ENCODE data around the gene NPW.

NPW gene

GRCh38 chr16:1975432-1976215 is 44.0 kb upstream of the NPW start:
- H3K4me3 ChIP-seq (ENCODE audit: low read depth in 1 of 2, low read length in 1 of 2) = no peak overlapping the region
- TF ChIP-seq, protein P1, sequence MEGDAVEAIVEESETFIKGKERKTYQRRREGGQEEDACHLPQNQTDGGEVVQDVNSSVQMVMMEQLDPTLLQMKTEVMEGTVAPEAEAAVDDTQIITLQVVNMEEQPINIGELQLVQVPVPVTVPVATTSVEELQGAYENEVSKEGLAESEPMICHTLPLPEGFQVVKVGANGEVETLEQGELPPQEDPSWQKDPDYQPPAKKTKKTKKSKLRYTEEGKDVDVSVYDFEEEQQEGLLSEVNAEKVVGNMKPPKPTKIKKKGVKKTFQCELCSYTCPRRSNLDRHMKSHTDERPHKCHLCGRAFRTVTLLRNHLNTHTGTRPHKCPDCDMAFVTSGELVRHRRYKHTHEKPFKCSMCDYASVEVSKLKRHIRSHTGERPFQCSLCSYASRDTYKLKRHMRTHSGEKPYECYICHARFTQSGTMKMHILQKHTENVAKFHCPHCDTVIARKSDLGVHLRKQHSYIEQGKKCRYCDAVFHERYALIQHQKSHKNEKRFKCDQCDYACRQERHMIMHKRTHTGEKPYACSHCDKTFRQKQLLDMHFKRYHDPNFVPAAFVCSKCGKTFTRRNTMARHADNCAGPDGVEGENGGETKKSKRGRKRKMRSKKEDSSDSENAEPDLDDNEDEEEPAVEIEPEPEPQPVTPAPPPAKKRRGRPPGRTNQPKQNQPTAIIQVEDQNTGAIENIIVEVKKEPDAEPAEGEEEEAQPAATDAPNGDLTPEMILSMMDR (IDR thresholded peaks at IDR 0.05) = no peak
- peaks cover 19 to 21% of the 10 kb centered on the region in 2 experiments for H3K4me1 ChIP-seq (ENCODE audit: control insufficient read depth in 1 of 2, insufficient read depth in 1 of 2, low read depth in 1 of 2, low read length in 1 of 2)
- H3K27ac ChIP-seq = no peak overlapping the region
- no peaks in the 10 kb centered on the region for H3K9me3 ChIP-seq
- peaks cover 30% of the 10 kb centered on the region for H3K27me3 ChIP-seq
- H3K36me3 ChIP-seq = peaks cover 41% of the 10 kb centered on the region

DNA sequence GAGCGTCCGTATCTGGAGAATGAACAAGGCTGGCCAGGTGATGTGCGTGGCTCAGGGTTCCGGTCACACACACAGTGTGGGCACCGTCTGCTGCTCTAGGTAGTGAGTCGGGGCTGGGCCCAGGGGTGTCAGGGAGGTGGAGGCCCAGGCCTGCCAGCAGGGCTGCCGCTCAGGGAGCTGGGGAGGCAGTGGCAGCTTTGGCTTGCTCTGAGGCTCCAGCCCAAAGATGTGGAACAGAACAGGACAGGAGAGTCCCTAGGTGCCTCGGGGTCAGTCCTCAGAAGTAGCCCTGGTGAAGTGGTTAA is 43.4 kb upstream of the NPW start:
- Histone ChIP-seq H3K27me3 (peaks cover 35% of the 10 kb centered on the region), H3K27ac (no peak overlapping the region), H3K4me3 (ENCODE audit: low read depth in 1 of 2, low read length in 1 of 2) (no peak overlapping the region), H3K36me3 (peaks cover 41% of the 10 kb centered on the region), H3K4me1 (ENCODE audit: control insufficient read depth in 1 of 2, insufficient read depth in 1 of 2, low read depth in 1 of 2, low read length in 1 of 2) (peaks cover 14 to 15% of the 10 kb centered on the region in 2 experiments), H3K9me3 (no peaks in the 10 kb centered on the region)
- TF ChIP-seq, protein P1 (IDR thresholded peaks at IDR 0.05) = no peak

DNA sequence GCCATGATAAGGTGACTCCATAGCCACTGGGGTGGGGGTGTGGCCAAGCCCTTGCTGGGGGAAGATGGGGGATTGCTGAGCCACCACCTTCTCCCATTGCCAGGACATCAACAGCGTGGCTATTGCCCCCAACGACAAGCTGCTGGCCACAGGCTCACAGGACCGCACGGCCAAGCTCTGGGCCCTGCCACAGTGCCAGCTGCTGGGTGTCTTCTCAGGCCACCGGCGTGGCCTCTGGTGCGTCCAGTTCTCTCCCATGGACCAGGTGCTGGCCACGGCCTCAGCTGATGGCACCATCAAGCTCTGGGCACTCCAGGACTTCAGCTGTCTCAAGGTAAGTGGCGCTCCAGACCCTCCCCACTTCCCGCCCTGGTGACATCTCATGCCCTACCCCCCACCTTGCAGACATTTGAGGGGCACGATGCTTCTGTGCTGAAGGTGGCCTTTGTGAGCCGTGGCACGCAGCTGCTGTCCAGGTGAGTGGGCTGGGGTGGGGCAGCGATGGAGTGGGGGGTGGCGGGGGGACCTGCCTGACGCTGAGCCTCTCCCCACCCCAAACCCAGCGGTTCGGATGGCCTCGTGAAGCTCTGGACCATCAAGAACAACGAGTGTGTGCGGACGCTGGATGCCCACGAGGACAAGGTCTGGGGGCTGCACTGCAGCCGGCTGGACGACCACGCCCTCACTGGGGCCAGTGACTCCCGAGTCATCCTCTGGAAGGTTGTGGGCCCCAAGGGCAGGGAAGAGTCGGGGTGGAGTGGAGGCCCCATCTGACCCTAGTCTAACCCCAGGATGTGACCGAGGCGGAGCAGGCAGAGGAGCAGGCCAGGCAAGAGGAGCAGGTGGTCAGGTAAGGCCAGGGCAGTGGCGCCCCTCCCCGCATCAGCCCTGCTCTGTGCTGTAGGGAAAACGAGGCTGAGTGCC is 42.4 kb upstream of the NPW start:
- Histone ChIP-seq H3K27ac (no peak overlapping the region), H3K4me3 (ENCODE audit: low read depth in 1 of 2, low read length in 1 of 2) (no peak overlapping the region), H3K9me3 (no peaks in the 10 kb centered on the region), H3K4me1 (ENCODE audit: control insufficient read depth in 1 of 2, insufficient read depth in 1 of 2, low read depth in 1 of 2, low read length in 1 of 2) (peaks cover 8% of the 10 kb centered on the region in 2 experiments), H3K36me3 (peaks cover 41% of the 10 kb centered on the region), H3K27me3 (peaks cover 46% of the 10 kb centered on the region)
- TF ChIP-seq, protein P1 (IDR thresholded peaks at IDR 0.05) = no peak

DNA sequence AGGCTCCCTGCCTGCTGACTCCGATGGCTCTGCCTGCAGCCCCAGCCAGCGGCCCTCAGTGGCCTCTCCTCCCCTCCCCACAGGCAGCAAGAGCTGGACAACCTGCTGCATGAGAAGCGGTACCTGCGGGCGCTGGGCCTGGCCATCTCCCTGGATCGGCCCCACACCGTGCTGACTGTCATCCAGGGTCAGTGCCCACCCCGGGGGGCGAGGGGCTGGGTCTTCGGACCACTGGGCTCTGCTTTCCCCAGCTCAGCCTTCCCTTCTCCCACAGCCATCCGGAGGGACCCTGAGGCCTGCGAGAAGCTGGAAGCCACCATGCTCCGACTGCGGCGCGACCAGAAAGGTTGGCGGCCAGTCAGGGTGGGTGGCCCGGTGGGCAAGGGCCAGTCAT is 41.7 kb upstream of the NPW start:
- no peaks in the 10 kb centered on the region for H3K9me3 ChIP-seq
- peaks cover under 1 to 2% of the 10 kb centered on the region in 2 experiments for H3K4me1 ChIP-seq (ENCODE audit: control insufficient read depth in 1 of 2, insufficient read depth in 1 of 2, low read depth in 1 of 2, low read length in 1 of 2)
- H3K4me3 ChIP-seq (ENCODE audit: low read depth in 1 of 2, low read length in 1 of 2) = no peak overlapping the region
- TF ChIP-seq, protein P1 (IDR thresholded peaks at IDR 0.05) = no peak
- no peak overlapping the region for H3K27ac ChIP-seq
- H3K36me3 ChIP-seq = peaks cover 41% of the 10 kb centered on the region
- peaks cover 52% of the 10 kb centered on the region for H3K27me3 ChIP-seq

GRCh38 chr16:1978476-1979120 is 41.0 kb upstream of the NPW start:
- Histone ChIP-seq H3K4me3 (ENCODE audit: low read depth in 1 of 2, low read length in 1 of 2) (no peak overlapping the region), H3K9me3 (no peaks in the 10 kb centered on the region), H3K36me3 (peaks cover 41% of the 10 kb centered on the region), H3K4me1 (ENCODE audit: control insufficient read depth in 1 of 2, insufficient read depth in 1 of 2, low read depth in 1 of 2, low read length in 1 of 2) (peaks cover 7% of the 10 kb centered on the region in 2 experiments), H3K27me3 (peaks cover 59% of the 10 kb centered on the region), H3K27ac (no peak overlapping the region)
- TF ChIP-seq, protein P1 (IDR thresholded peaks at IDR 0.05) = no peak

Data from neutrophil (primary cell).